Brain microvascular endothelial cell (primary cell): ENCODE data around the gene RIPK3.

Experiments
- DNase-seq: peaks from one replicate; pipeline ENCODE4 v3.0.0-alpha.2; 2020
- H3K27ac ChIP-seq: fragments of 250-450 bp; sonication (Bioruptor Pico); 2 replicates; pipeline ENCODE4 v1.5.1; 2020; ENCODE audit warnings: mild to moderate bottlenecking, moderate library complexity
- H3K27me3 ChIP-seq: fragments of 250-450 bp; sonication (Bioruptor Pico); replicated peaks from 2 replicates; pipeline ENCODE4 v1.5.1; 2020; ENCODE audit warnings: mild to moderate bottlenecking
- H3K36me3 ChIP-seq: fragments of 250-450 bp; sonication (Bioruptor Pico); replicated peaks from 2 replicates; pipeline ENCODE4 v1.5.1; 2020; ENCODE audit warnings: mild to moderate bottlenecking
- H3K4me3 ChIP-seq: 2 replicates; pipeline ENCODE4 v1.5.1; 2011; ENCODE audit warnings: low read depth, mild to moderate bottlenecking, control low read depth, low read length, moderate library complexity
- CTCF ChIP-seq: IDR thresholded peaks from 2 replicates; pipeline ENCODE4 v1.5.1; 2011; ENCODE audit warnings: low read depth, mild to moderate bottlenecking, moderate library complexity, low read length, control low read depth, inconsistent platforms; ENCODE audit errors: missing control alignments
- in situ Hi-C: cut with HindIII; loops from 2 replicates; pipeline ENCODE4 v1.10.0; 2017; ENCODE audit warnings: low sequenced_read_pairs, low pct_ligation_motif_present

RIPK3 gene

GRCh38 chr14:24286996-24287395, 52.8 kb downstream of the RIPK3 start:
- Histone ChIP-seq H3K27ac (no peak overlapping the region), H3K27me3 (no peaks in the 10 kb centered on the region), H3K4me3 (no peak overlapping the region), H3K36me3 (peaks cover 5% of the 10 kb centered on the region)
- no peak for TF ChIP-seq CTCF
- DNase-seq = no peak
- in situ Hi-C loops = no loop called here
